Stimulated activated CD8-positive, alpha-beta memory T cell treated with anti-CD3 and anti-CD28 coated beads, Interleukin-4, amount 100 ng/mL, for 24 hours (primary cell): ENCODE results near the gene RHOA.
"Not testable (repeated sequence)": the region's sequence is repeated elsewhere in the genome, so short reads cannot be mapped to it uniquely, and the experiment has no call there.

Source experiments
- DNase-seq: peaks from one replicate; pipeline ENCODE4 v3.0.0-alpha.2; 2020; ENCODE audit warnings: low read depth

The RHOA gene

GRCh38 chr3:49359623-49360022 lies 52.2 kb downstream of the RHOA start:
- DNase-seq = no peak

GRCh38 chr3:49358884-49359225 lies 52.9 kb downstream of the RHOA start:
- no peak for DNase-seq

- peak; percentile 81 for DNase-seq
These were observed 53.4 kb downstream of the RHOA start, which contains the start of gene GPX1 for GRCh38 chr3:49358217-49358883. TSS of gene GPX1 (minus strand) at chr3:49358353. CDS start at chr3:49358278, 75 bp downstream.

- peak; percentile 22 for DNase-seq
These were observed 54.1 kb downstream of the RHOA start for GRCh38 chr3:49357443-49358216.

- DNase-seq = not testable (repeated sequence)
These were observed 54.7 kb downstream of the RHOA start for GRCh38 chr3:49357095-49357442.

- no peak for DNase-seq
These were observed 58.8 kb downstream of the RHOA start for GRCh38 chr3:49352890-49353421.

GRCh38 chr3:49352281-49352680 lies 59.5 kb downstream of the RHOA start:
- DNase-seq = no peak

GRCh38 chr3:49351521-49352011 lies 60.2 kb downstream of the RHOA start:
- DNase-seq = no peak

- DNase-seq = no peak
These were observed 62.2 kb downstream of the RHOA start for GRCh38 chr3:49349348-49350114.

- not testable (repeated sequence) for DNase-seq
These were observed 63.4 kb downstream of the RHOA start for GRCh38 chr3:49348361-49348760.

GRCh38 chr3:49346797-49347251 lies 65.0 kb downstream of the RHOA start:
- DNase-seq = no peak

GRCh38 chr3:49343163-49343562 lies 68.6 kb downstream of the RHOA start:
- no peak for DNase-seq

GRCh38 chr3:49341996-49342395 lies 69.8 kb downstream of the RHOA start:
- no peak for DNase-seq

GRCh38 chr3:49339941-49340800 lies 71.6 kb downstream of the RHOA start, which contains the start of gene USP4:
TSS of gene USP4 (minus strand) at chr3:49340053. CDS start at chr3:49340024, 29 bp downstream.
- DNase-seq = peak; percentile 91

GRCh38 chr3:49339581-49339940 lies 72.2 kb downstream of the RHOA start:
- DNase-seq = peak; percentile 6

- DNase-seq = no peak
These were observed 77.7 kb downstream of the RHOA start for GRCh38 chr3:49333916-49334633.

- DNase-seq = no peak
These were observed 78.7 kb downstream of the RHOA start for GRCh38 chr3:49333091-49333490.

- DNase-seq = no peak
These were observed 82.6 kb downstream of the RHOA start for GRCh38 chr3:49329186-49329585.

GRCh38 chr3:49328350-49328749 lies 83.4 kb downstream of the RHOA start:
- DNase-seq = not testable (repeated sequence)

GRCh38 chr3:49327485-49327884 lies 84.3 kb downstream of the RHOA start:
- DNase-seq = no peak

GRCh38 chr3:49324768-49325167 lies 87.0 kb downstream of the RHOA start:
- no peak for DNase-seq
